Chondrocyte (in vitro differentiated cells): ENCODE data around the gene TMEM119. TPM values are rescaled to one million over a fixed set of nuclear protein-coding genes. Genes with fewer than 3 reads are reported as not detected.

Experiments
- DNase-seq: peaks from one replicate; pipeline ENCODE4 v3.0.0; 2021; ENCODE audit warnings: mixed read lengths, low spot score
- H3K27ac Mint-ChIP-seq: one replicate; pipeline ENCODE4 v1.8.0; 2021; ENCODE audit warnings: mild to moderate bottlenecking, moderate library complexity, mixed read lengths; ENCODE audit not compliant: unreplicated experiment
- H3K27me3 Mint-ChIP-seq: 2 replicates; pipeline ENCODE4 v1.8.0; 2021; ENCODE audit warnings: low read depth, mixed read lengths
- H3K36me3 Mint-ChIP-seq: 2 replicates; pipeline ENCODE4 v1.8.0; 2021; ENCODE audit warnings: low read depth, mixed read lengths
- H3K4me1 Mint-ChIP-seq: 2 replicates; pipeline ENCODE4 v1.8.0; 2021; ENCODE audit warnings: low read depth, mild to moderate bottlenecking, mixed read lengths
- H3K4me3 Mint-ChIP-seq: one replicate; pipeline ENCODE4 v1.8.0; 2021; ENCODE audit warnings: mild to moderate bottlenecking, moderate library complexity, mixed read lengths; ENCODE audit not compliant: unreplicated experiment
- H3K9me3 Mint-ChIP-seq: 2 replicates; pipeline ENCODE4 v1.8.0; 2021; ENCODE audit warnings: low read depth, mixed read lengths
- CTCF ChIP-seq: fragments of 200-600 bp; sonication (generic); IDR thresholded peaks from 2 replicates; pipeline ENCODE4 v1.5.0; 2021; ENCODE audit warnings: antibody characterized with exemption, mild to moderate bottlenecking, moderate library complexity
- total RNA-seq: library from RNA; stranded (reverse); gene quantifications from 3 replicates; pipeline ENCODE4 v1.2.1, GENCODE V29; 2021

Gene TMEM119
- total RNA-seq, 1 donor from 2014 or later, result 48.3 TPM

GRCh38 chr12:108599541-108599940, 1.7 kb upstream of the TMEM119 start:
- H3K4me1 Mint-ChIP-seq, result peaks cover 20% of the 10 kb centered on the region
- no peak overlapping the region for H3K27ac Mint-ChIP-seq
- H3K27me3 Mint-ChIP-seq, result no peaks in the 10 kb centered on the region
- H3K36me3 Mint-ChIP-seq, result no peaks in the 10 kb centered on the region
- no peaks in the 10 kb centered on the region for H3K9me3 Mint-ChIP-seq
- H3K4me3 Mint-ChIP-seq, result no peak overlapping the region
- no peak for DNase-seq
- no peak for TF ChIP-seq CTCF

GRCh38 chr12:108598553-108599250, 818 bp upstream of the TMEM119 start:
- H3K9me3 Mint-ChIP-seq, result no peaks in the 10 kb centered on the region
- peaks cover 16% of the 10 kb centered on the region for H3K4me1 Mint-ChIP-seq
- no peak overlapping the region for H3K27ac Mint-ChIP-seq
- no peak for DNase-seq
- H3K27me3 Mint-ChIP-seq, result no peaks in the 10 kb centered on the region
- H3K36me3 Mint-ChIP-seq, result no peaks in the 10 kb centered on the region
- no peak overlapping the region for H3K4me3 Mint-ChIP-seq
- TF ChIP-seq CTCF, result no peak

GRCh38 chr12:108596854-108597558, 878 bp downstream of the TMEM119 start:
- Mint-ChIP-seq H3K9me3 (no peaks in the 10 kb centered on the region), H3K4me3 (no peak overlapping the region), H3K27me3 (no peaks in the 10 kb centered on the region), H3K27ac (no peak overlapping the region), H3K36me3 (no peaks in the 10 kb centered on the region), H3K4me1 (peaks cover 16% of the 10 kb centered on the region)
- DNase-seq, result no peak
- no peak for TF ChIP-seq CTCF

- Mint-ChIP-seq H3K4me1 (peaks cover 16% of the 10 kb centered on the region), H3K4me3 (no peak overlapping the region), H3K9me3 (no peaks in the 10 kb centered on the region), H3K36me3 (no peaks in the 10 kb centered on the region), H3K27me3 (no peaks in the 10 kb centered on the region), H3K27ac (no peak overlapping the region)
- no peak for TF ChIP-seq CTCF
- DNase-seq, result no peak
Measured at GRCh38 chr12:108595711-108596647, 1.9 kb downstream of the TMEM119 start.
